Measurements from ENCODE around the gene TEX12. TPM values are rescaled to one million over a fixed set of nuclear protein-coding genes. Genes with fewer than 3 reads are reported as not detected.

Gene TEX12
- total RNA-seq, 1 experiment from 2014 or later = 0.21 TPM

DNA sequence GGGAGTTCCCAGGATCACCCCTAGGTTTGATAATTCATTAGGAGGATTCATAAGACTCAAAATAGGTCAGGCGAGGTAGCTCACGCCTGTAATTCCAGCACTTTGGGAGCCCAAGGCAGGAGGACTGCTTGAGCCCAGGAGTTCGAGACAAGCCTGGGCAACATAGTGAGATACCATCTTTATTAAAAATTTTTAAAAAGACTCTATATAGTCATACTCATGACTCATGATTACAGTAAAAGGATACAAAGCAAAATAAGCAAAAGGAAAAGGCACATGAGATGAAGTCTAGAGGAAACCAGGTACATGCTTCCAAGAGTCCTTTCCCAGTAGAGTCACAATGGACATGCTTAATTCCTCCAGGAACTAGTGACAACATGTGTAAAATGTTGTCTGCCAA lies 45.1 kb downstream of the TEX12 start:
- no peak for DNase-seq
- H3K4me3 ChIP-seq (ENCODE audit: insufficient read depth, low read depth, low read length) = no peak overlapping the region
- no peaks in the 10 kb centered on the region for H3K27me3 ChIP-seq (ENCODE audit: control insufficient read depth, insufficient read depth, low read length)
- no peaks in the 10 kb centered on the region for H3K36me3 ChIP-seq (replicated peaks; ENCODE audit: control insufficient read depth, insufficient read depth, low read length)

DNA sequence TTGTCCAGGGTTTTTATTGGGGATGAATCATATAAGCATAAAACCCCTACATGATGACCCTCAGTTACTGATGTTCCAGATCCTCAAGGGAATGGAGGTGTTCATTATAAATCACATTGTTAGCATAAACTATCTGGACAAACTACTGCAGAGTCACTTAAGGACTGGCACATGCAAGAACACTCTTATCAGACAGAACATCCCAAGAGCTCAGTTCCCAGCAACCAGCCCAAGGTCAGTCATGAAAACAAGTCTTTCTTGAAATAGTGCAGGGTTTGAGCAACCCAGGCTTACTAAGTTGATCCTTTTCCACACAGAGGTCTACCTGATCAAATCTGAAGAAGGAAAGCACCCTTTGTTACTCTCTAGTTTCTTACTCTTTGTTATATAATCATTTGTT lies 45.5 kb downstream of the TEX12 start:
- Histone ChIP-seq H3K27me3 (ENCODE audit: control insufficient read depth, insufficient read depth, low read length) (no peaks in the 10 kb centered on the region), H3K4me3 (ENCODE audit: insufficient read depth, low read depth, low read length) (no peak overlapping the region), H3K36me3 (replicated peaks; ENCODE audit: control insufficient read depth, insufficient read depth, low read length) (no peaks in the 10 kb centered on the region)
- DNase-seq = no peak

DNA sequence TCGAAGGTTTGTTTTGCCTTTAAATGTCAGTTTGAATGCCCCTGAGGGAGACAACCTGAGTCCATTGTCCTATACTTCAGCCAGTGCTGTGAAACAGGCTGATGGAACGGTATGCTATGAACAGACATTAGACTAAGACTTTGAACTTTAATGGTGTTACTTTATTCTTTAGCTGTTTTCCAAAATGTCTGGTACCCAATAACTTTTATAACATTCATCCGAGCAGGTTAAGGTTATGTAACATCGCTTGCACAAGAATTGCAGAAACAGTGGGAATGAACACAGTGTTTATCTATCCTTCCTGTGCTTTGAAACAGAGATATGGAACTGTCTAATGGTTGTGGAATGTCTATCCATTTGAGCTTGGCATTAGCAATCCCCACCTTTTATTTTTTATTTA lies 46.6 kb downstream of the TEX12 start:
- DNase-seq = no peak
- Histone ChIP-seq H3K4me3 (ENCODE audit: insufficient read depth, low read depth, low read length) (no peak overlapping the region), H3K27me3 (ENCODE audit: control insufficient read depth, insufficient read depth, low read length) (no peaks in the 10 kb centered on the region), H3K36me3 (replicated peaks; ENCODE audit: control insufficient read depth, insufficient read depth, low read length) (no peaks in the 10 kb centered on the region)

DNA sequence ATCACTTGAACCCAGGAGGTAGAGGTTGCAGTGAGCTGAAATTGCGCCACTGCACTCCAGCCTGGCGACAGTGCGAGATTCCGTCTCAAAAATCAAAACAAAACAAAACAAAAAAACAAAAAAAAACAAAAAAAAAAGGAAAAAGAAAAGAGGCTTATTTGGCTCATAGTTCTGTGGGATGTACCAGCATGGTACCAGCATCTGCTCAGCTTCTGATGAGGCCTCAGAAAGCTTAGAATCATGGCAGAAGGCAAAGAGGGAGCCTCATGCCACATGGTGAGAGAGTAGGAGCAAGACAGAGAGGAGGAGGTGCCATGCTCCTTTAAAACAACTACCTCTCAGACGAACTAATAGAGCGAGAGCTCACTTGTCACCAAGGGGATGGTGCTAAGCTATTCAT lies 48.4 kb downstream of the TEX12 start:
- Histone ChIP-seq H3K27me3 (ENCODE audit: control insufficient read depth, insufficient read depth, low read length) (no peaks in the 10 kb centered on the region), H3K4me3 (ENCODE audit: insufficient read depth, low read depth, low read length) (no peak overlapping the region), H3K36me3 (replicated peaks; ENCODE audit: control insufficient read depth, insufficient read depth, low read length) (no peaks in the 10 kb centered on the region)
- no peak for DNase-seq

DNA sequence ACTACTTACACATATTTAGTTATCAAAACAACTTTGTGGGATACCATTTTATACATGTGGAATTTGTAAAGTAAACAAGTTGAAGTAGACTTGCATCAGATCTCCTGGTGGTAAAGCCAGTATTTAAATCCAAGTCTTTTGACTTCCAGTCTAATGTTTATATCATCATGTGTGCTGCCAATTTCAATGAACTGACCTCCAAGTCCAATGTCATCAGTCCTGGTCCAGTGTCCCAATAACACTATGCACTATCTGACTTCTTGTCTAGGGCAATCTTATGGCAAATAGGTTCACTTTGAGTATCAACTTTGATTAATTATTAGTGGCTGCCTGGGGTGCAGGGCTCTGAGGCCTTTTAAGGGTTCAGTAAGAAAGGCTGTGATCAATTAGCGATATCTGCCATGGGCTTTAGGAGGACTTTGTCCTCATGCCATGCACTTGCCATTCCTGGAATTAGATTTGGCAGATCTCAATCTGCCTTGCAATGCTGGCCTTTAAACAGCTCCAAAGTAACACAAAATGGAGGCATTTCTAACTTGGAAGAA lies 49.5 kb downstream of the TEX12 start:
- Histone ChIP-seq H3K36me3 (replicated peaks; ENCODE audit: control insufficient read depth, insufficient read depth, low read length) (no peaks in the 10 kb centered on the region), H3K4me3 (ENCODE audit: insufficient read depth, low read depth, low read length) (no peak overlapping the region), H3K27me3 (ENCODE audit: control insufficient read depth, insufficient read depth, low read length) (no peaks in the 10 kb centered on the region)
- DNase-seq = no peak

DNA sequence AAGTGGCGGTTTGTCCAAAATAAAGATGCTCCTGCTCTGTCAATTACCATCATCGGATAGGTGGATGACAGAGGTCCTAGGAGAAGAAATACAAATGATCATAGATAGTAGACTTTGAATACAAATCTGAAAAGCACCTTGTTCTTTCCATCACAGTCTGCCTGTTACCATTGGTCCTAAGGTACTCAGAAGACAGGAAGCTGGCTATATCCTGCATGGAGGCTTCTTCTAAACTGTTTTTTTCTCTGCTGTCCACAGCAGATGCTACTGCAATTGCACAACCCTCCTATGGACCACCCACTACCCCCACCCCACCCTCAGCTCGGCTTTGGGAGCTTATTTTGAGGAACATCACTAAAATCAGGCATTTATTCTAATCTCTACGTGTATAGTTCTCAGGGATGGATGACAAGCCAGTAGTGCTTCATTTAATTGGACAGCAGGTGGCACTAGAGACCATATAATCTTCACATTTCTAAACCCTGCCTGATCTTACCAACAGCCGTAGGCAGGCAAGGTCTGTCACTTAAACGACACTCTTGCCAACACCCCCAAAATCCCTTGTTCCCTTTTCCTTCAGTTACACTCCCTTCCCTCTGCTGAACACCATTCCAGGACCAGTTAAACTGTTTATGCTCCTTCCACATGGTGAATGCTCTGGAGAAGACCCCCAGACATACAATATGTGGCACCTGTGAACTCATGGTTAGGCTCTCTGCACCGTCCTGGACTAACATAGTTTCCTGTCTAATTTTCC lies 52.5 kb downstream of the TEX12 start:
- Histone ChIP-seq H3K4me3 (ENCODE audit: insufficient read depth, low read depth, low read length) (no peak overlapping the region), H3K36me3 (replicated peaks; ENCODE audit: control insufficient read depth, insufficient read depth, low read length) (no peaks in the 10 kb centered on the region), H3K27me3 (ENCODE audit: control insufficient read depth, insufficient read depth, low read length) (no peaks in the 10 kb centered on the region)
- peak; percentile 74 for DNase-seq

DNA sequence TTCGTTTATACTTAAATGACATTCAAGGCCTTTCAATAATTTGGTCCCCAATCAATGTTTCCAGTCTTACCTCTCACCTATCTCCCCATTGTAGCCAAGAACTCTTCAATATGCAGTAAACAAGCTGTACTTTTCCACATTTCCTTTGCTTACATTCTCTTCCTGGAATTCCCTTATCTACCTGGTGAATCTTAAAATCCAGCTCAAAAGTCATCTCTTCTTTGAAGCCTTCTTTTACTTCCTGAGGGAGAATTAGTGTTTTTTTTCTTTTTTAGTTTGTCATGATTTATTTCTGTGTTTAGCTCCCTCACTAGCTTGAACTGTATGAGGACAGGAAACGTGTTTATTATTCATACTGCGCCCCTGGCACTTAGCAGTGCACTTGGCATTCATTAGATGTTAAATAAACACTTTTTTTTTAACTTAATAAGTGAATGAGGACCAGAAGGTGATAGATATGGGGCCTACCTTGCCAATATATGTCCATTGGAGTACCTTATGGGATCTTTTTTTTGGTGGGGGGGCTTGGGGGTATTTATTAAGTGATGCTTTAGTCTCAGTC lies 54.2 kb downstream of the TEX12 start:
- DNase-seq = no peak
- Histone ChIP-seq H3K36me3 (replicated peaks; ENCODE audit: control insufficient read depth, insufficient read depth, low read length) (no peaks in the 10 kb centered on the region), H3K27me3 (ENCODE audit: control insufficient read depth, insufficient read depth, low read length) (no peaks in the 10 kb centered on the region), H3K4me3 (ENCODE audit: insufficient read depth, low read depth, low read length) (no peak overlapping the region)

Other genes with a start within 250 kb of the TEX12 start
- gene C11orf52, start 248.5 kb upstream of the TEX12 start, total RNA-seq (2014; rRNA removed; shearing (Covaris generic)) = 0.33 and 1.7 TPM in 2 replicates
- gene DIXDC1, start 230.0 kb upstream of the TEX12 start, total RNA-seq (2014; rRNA removed; shearing (Covaris generic)) = 5.0 and 8.7 TPM in 2 replicates
- gene DLAT, start 142.0 kb upstream of the TEX12 start, total RNA-seq (2014; rRNA removed; shearing (Covaris generic)) = 94.0 and 105 TPM in 2 replicates
- gene PIH1D2, start 93.4 kb upstream of the TEX12 start, total RNA-seq (2014; rRNA removed; shearing (Covaris generic)) = 0.37 and 1.0 TPM in 2 replicates
- 15.8 and 20.0 TPM in 2 replicates for gene NKAPD1, start 93.1 kb upstream of the TEX12 start, total RNA-seq (2014; rRNA removed; shearing (Covaris generic))
- gene TIMM8B, start 80.6 kb upstream of the TEX12 start, total RNA-seq (2014; rRNA removed; shearing (Covaris generic)) = 86.5 and 125 TPM in 2 replicates
- 194 and 218 TPM in 2 replicates for gene SDHD, start 80.5 kb upstream of the TEX12 start, total RNA-seq (2014; rRNA removed; shearing (Covaris generic))
- not detected in 2 replicates for gene IL18, start 3.3 kb upstream of the TEX12 start, total RNA-seq (2014; rRNA removed; shearing (Covaris generic))
- 0.48 and 1.5 TPM in 2 replicates for gene BCO2, start 8.1 kb downstream of the TEX12 start, total RNA-seq (2014; rRNA removed; shearing (Covaris generic))
- gene PTS, start 59.1 kb downstream of the TEX12 start, total RNA-seq (2014; rRNA removed; shearing (Covaris generic)) = 13.3 and 17.2 TPM in 2 replicates
- gene PLET1, start 93.5 kb downstream of the TEX12 start, total RNA-seq (2014; rRNA removed; shearing (Covaris generic)) = not detected in 2 replicates